Ishikawa (cell line): ENCODE data around the gene SRSF7.

ENCODE experiments used
- CEBPB ChIP-seq: IDR thresholded peaks from 2 replicates; pipeline ENCODE4 v1.6.1; 2012
- CREB1 ChIP-seq: IDR thresholded peaks from 2 replicates; pipeline ENCODE4 v1.6.1; 2012; ENCODE audit warnings: low read depth
- EGR1 ChIP-seq: IDR thresholded peaks from 2 replicates; pipeline ENCODE4 v1.6.1; 2012
- EP300 ChIP-seq: IDR thresholded peaks from 2 replicates; pipeline ENCODE4 v1.6.1; 2012; ENCODE audit warnings: borderline replicate concordance
- FOXM1 ChIP-seq: IDR thresholded peaks from 2 replicates; pipeline ENCODE4 v1.6.1; 2012; ENCODE audit warnings: low read depth, borderline replicate concordance
- MAX ChIP-seq: IDR thresholded peaks from 2 replicates; pipeline ENCODE4 v1.6.1; 2012
- NFIC ChIP-seq: IDR thresholded peaks from 2 replicates; pipeline ENCODE4 v1.6.1; 2012
- RAD21 ChIP-seq: IDR thresholded peaks from 2 replicates; pipeline ENCODE4 v1.6.1; 2012; ENCODE audit warnings: low read depth
- REST ChIP-seq: IDR thresholded peaks from 2 replicates; pipeline ENCODE4 v1.6.1; 2012; ENCODE audit warnings: low read depth, mild to moderate bottlenecking
- TAF1 ChIP-seq: IDR thresholded peaks from 2 replicates; pipeline ENCODE4 v1.6.1; 2012; ENCODE audit warnings: low read depth, mild to moderate bottlenecking
- TCF12 ChIP-seq: IDR thresholded peaks from 2 replicates; pipeline ENCODE4 v1.6.1; 2012; ENCODE audit warnings: low read depth
- TEAD4 ChIP-seq: IDR thresholded peaks from 2 replicates; pipeline ENCODE4 v1.6.1; 2012
- USF1 ChIP-seq: IDR thresholded peaks from 2 replicates; pipeline ENCODE4 v1.6.1; 2012
- YY1 ChIP-seq: IDR thresholded peaks from 2 replicates; pipeline ENCODE4 v1.6.1; 2012; ENCODE audit warnings: low read depth
- ZBTB7A ChIP-seq: IDR thresholded peaks from 2 replicates; pipeline ENCODE4 v1.6.1; 2012; ENCODE audit warnings: low read depth

The SRSF7 gene

GRCh38 chr2:38793511-38793910 is 42.4 kb upstream of the SRSF7 start:
- TF ChIP-seq RAD21, result no peak
- TF ChIP-seq EP300, result no peak
- no peak for TF ChIP-seq CREB1
- no peak for TF ChIP-seq YY1
- no peak for TF ChIP-seq TCF12
- TF ChIP-seq MAX, result no peak
- no peak for TF ChIP-seq REST
- TF ChIP-seq USF1, result no peak
- TF ChIP-seq TEAD4, result no peak
- no peak for TF ChIP-seq NFIC
- no peak for TF ChIP-seq TAF1
- TF ChIP-seq FOXM1, result no peak
- no peak for TF ChIP-seq ZBTB7A

GRCh38 chr2:38792751-38793150 is 41.6 kb upstream of the SRSF7 start:
- TF ChIP-seq TEAD4 (no peak), RAD21 (no peak), EGR1 (no peak), REST (no peak), CREB1 (no peak), NFIC (no peak), MAX (no peak), CEBPB (no peak), YY1 (no peak), USF1 (no peak), EP300 (no peak), TCF12 (no peak), ZBTB7A (no peak), FOXM1 (no peak), TAF1 (no peak)

GRCh38 chr2:38791744-38792143 is 40.6 kb upstream of the SRSF7 start:
- TF ChIP-seq CREB1 (no peak), NFIC (no peak), TAF1 (no peak), YY1 (no peak), EP300 (no peak), USF1 (no peak), ZBTB7A (no peak), REST (no peak), TCF12 (no peak), RAD21 (no peak), MAX (no peak), EGR1 (no peak), TEAD4 (no peak), FOXM1 (no peak), CEBPB (no peak)

GRCh38 chr2:38789691-38790090 is 38.5 kb upstream of the SRSF7 start:
- TF ChIP-seq EGR1, result no peak
- no peak for TF ChIP-seq CREB1
- no peak for TF ChIP-seq RAD21
- no peak for TF ChIP-seq YY1
- no peak for TF ChIP-seq ZBTB7A
- TF ChIP-seq NFIC, result no peak
- no peak for TF ChIP-seq USF1
- no peak for TF ChIP-seq TEAD4
- no peak for TF ChIP-seq CEBPB
- no peak for TF ChIP-seq TCF12
- no peak for TF ChIP-seq REST
- no peak for TF ChIP-seq MAX
- TF ChIP-seq TAF1, result no peak
- TF ChIP-seq EP300, result no peak
- TF ChIP-seq FOXM1, result no peak
